ENCODE measurements around the gene SPAG17.

Gene SPAG17

GRCh38 chr1:118185084-118185832, at the start of gene SPAG17:
Gene SPAG17 (minus strand): TSS chr1:118185228. CDS start chr1:118185157, 71 bp downstream.
- DNase-seq (ENCODE audit: low spot score): peak; percentile 6

DNA sequence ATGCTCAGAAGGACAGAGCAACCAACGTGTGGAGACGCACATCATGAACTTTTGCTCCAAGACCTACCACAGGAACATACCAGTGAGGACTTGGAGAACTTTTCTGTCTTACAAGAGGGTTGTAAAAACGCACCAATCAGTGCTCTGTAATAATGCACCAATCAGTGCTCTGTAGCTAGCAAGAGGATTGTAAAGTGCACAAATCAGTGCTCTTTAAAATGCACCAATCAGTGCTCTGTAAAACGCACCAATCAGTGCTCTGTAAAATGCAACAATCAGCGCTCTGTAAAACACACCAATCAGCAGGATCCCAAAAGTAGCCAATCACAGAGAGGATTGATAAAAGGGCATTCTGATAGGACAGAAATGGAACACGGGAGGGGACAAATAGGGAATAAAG, 40.4 kb upstream of the SPAG17 start:
- DNase-seq (ENCODE audit: low spot score): no peak

- peak; percentile 14 for DNase-seq (ENCODE audit: low spot score)
These were observed 38.4 kb upstream of the SPAG17 start for GRCh38 chr1:118223426-118223825.

GRCh38 chr1:118219438-118219837, 34.4 kb upstream of the SPAG17 start:
- DNase-seq (ENCODE audit: low spot score): no peak

- DNase-seq (ENCODE audit: low spot score): no peak
These were observed 32.3 kb upstream of the SPAG17 start for GRCh38 chr1:118217141-118217838.

GRCh38 chr1:118214866-118215265, 29.8 kb upstream of the SPAG17 start:
- no peak for DNase-seq (ENCODE audit: low spot score)

DNA sequence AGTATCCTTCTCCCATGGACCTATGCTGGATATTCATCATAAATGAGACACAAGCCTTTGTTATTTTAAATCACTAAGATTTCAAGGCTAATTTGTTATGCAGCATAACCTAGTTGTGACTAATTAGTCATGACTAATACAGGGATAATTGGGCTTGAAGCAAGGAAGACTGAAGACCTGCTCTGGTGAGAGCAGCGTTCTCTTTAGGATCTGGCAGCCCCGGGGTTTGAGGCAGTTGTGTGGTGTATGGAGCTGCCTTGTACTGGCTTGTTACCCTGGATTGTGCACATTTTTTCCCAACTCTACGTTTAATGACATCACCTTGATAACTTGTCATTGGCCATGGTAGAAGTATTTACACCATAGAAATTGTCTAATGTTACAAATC, 25.7 kb upstream of the SPAG17 start:
- no peak for DNase-seq (ENCODE audit: low spot score)

DNA sequence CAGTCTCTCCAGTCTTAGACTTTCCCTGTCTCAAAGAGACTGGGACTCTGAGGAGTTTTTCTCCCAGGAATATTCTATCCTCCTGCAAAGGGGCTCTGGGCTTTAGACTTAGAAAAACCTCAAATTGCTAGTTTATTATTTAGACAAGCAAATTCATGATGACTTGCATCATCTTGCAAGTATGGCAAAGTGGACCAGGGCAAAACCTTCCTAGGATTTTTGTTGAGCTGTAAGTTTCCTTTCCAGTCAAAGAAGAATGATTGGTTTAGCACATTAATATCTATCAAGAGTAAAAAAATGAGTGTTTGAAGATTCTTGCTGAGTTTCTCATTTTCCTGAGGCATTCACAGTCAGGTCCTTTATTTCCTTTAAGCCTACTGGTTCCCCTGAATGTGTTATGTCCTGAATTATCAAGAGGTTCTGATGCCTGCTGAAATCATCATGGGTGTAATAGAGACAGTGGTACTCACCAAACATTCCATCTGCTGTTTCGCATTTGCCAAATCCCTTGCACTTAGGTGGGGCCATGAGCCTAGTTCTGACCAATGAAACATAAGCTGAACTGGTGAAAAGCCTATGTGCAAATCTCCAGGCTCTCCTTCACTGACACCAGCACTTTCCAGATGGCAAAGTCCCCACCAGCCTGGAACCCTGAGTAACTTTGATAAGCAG, 25.2 kb upstream of the SPAG17 start:
- DNase-seq (ENCODE audit: low spot score): no peak

DNA sequence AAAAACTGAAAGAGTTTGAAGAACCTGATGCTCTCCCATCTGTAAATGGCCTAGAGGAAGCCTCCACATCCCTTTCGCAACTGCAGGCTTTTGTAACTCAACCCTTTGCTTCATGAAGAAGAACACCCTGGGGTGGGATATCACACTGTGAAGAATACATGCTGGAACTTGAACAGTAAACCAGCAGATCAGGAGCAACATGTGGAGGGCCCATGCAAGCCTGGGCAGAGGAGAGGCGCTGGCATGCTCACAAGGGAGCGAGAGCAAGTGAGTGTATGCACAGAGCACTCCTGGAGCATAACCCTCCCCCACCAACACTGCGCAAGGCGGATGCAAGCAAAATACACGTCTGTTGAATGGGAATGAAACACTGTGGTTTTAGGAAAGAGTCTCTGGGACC, 24.6 kb upstream of the SPAG17 start:
- DNase-seq (ENCODE audit: low spot score): no peak

- DNase-seq (ENCODE audit: low spot score): no peak
These were observed 21.9 kb upstream of the SPAG17 start for GRCh38 chr1:118206966-118207365.

GRCh38 chr1:118204648-118205047, 19.6 kb upstream of the SPAG17 start:
- DNase-seq (ENCODE audit: low spot score): no peak

GRCh38 chr1:118204105-118204504, 19.1 kb upstream of the SPAG17 start:
- no peak for DNase-seq (ENCODE audit: low spot score)

- no peak for DNase-seq (ENCODE audit: low spot score)
These were observed 17.1 kb upstream of the SPAG17 start for GRCh38 chr1:118202076-118202608.

DNA sequence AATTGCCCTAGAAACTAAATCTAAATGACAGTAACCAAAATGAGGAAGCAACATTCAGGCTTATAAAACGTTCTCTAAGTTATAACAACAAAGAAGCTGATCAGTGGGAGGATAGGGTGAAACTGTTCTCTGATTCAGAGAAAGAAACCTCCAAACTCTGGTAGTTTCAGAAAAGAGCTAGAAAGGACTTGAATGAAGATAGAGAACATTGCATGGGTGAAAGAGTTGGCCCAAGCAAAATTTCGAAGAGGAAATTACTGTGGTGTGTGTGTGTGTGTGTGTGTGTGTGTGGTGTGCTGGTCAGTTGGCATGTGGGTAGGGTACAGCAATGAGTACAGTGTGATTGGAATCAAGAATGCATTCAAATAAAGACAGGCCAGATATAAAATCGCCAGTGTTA, 16.5 kb upstream of the SPAG17 start:
- DNase-seq (ENCODE audit: low spot score): no peak

- no peak for DNase-seq (ENCODE audit: low spot score)
These were observed 15.8 kb upstream of the SPAG17 start for GRCh38 chr1:118200836-118201235.

GRCh38 chr1:118190561-118190960, 5.5 kb upstream of the SPAG17 start:
- DNase-seq (ENCODE audit: low spot score): no peak

DNA sequence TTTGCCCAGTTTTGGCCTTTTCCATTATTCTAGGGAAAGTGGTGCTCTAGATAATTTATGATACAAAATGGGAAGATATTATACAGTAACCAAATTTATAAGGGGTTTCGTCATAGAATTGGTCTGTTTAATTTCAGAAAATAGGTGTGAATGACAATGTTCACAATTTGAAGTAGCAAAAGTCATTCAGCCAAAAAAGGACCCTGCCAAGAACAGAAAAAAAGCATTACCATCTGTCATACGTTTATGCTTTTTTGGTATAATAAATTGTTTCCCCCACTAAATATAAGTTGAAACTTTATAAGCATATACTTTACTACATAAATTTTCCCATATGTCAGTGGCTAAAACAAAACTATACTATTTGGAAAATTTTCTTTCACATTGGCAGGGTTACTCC, 4.5 kb upstream of the SPAG17 start:
- DNase-seq (ENCODE audit: low spot score): no peak

DNA sequence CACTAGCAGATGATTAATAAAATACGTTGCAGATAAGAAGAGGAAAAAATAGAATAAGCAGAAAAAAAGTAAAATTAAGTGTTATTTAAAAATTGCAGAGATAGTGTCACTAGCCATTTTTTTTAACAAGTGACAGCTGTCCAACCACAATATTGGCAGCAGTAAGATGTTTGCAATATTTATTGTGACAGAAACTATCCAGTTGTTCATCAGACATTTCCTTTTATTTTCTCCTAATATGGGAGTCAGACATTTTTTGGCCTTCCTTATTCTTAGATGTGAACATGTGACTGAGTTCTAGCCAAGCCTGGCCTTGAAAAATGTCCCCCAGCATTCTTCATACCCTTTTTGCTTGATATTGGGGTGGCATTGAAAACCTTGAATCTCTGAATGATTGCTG, 3.4 kb upstream of the SPAG17 start:
- no peak for DNase-seq (ENCODE audit: low spot score)

DNA sequence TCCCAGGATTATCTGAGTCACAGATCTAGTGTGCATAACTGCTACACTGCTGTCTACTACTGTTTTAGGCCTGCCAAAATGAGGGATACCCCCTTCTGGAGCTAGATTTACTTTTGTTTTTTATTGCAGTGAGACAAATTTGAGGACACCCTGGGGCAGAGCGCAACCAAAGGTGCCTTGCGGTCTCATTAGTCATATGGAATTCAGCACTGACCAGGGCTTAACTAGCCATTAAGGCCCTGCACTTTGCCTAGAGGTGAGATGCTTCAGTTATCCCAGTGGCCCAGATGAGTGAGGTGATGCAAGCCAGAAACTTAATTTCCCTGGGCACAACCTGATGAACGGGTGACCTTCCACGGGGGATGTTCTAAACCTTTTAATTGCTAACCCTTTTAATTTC, 998 bp upstream of the SPAG17 start:
- no peak for DNase-seq (ENCODE audit: low spot score)

DNA sequence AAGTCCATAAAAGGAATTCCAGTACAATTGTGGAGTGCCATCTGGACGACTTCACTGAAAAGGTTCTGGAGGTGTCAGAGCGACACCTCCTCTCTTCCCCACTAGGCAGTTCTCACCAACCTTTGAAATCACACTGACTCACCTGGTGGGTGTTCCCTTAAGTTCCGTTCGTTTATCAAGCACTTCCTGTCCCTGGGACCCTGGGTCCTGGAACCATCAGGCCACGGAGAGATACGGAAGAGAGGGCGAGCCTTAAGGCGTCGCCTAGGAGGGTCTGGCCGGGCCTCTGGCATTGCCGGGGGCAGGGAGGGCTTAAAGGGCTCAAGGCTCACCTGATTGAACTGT, 317 bp downstream of the SPAG17 start:
- DNase-seq (ENCODE audit: low spot score): no peak

- DNase-seq (ENCODE audit: low spot score): no peak
These were observed 1.4 kb downstream of the SPAG17 start for GRCh38 chr1:118183586-118183985.

- no peak for DNase-seq (ENCODE audit: low spot score)
These were observed 7.0 kb downstream of the SPAG17 start for GRCh38 chr1:118177998-118178397.

- no peak for DNase-seq (ENCODE audit: low spot score)
These were observed 16.0 kb downstream of the SPAG17 start for GRCh38 chr1:118169016-118169415.

All from pons (tissue), 1 donor.